HCT116 (cell line): ENCODE data around the gene PPP2R3C. TPM values are rescaled to one million over a fixed set of nuclear protein-coding genes. Genes with fewer than 3 reads are reported as not detected.

Source experiments
- ATAC-seq: fragments of 200-7000 bp; cut with Tn5 transposase; 2 replicates; pipeline ENCODE4 v1.9.1; 2020; ENCODE audit warnings: mild to moderate bottlenecking, moderate library complexity
- BruUV-seq: library from RNA; stranded (reverse); fragments of 400-500 nt; replicated peaks from 2 replicates; lab custom pipeline; 2021; lab: Mats Ljungman, UMichigan
- CTCF ChIA-PET: fragments of 300-600 bp; sonication (Branson Sonifier 250); formaldehyde crosslinking; loops from one replicate; lab custom pipeline; 2021; ENCODE audit warnings: antibody characterized with exemption; lab: Charles Lee
- POLR2A ChIA-PET: fragments of 300-600, 350-600 bp; sonication (Branson Sonifier 250); formaldehyde crosslinking; loops from one replicate; lab custom pipeline; 2021; ENCODE audit warnings: antibody characterized with exemption; lab: Charles Lee
- RAD21 ChIA-PET, 2 experiments: fragments of 300-600 bp; sonication (Branson Sonifier 250); formaldehyde crosslinking; loops; one replicate each; lab custom pipeline; 2023; ENCODE audit warnings: low total read pairs in 2 of 2; ENCODE audit not compliant: uncharacterized antibody in 2 of 2, unreplicated experiment in 2 of 2, low non-redundant PET in 1 of 2; lab: Charles Lee
- DNase-seq: peaks from one replicate; pipeline ENCODE4 v3.0.0-alpha.2; 2010; ENCODE audit warnings: low read depth, low spot score
- H2AFZ ChIP-seq: fragments of 200-600 bp; shearing (Covaris generic), sonication (generic); 2 replicates; pipeline ENCODE4 v1.6.1; 2017; ENCODE audit warnings: low read depth, mixed run types, mixed read lengths, antibody characterized with exemption, low read length; ENCODE audit not compliant: poor library complexity, severe bottlenecking
- H3K27ac ChIP-seq: 2 replicates; pipeline ENCODE4 v1.5.1; 2012; ENCODE audit warnings: low read depth, low read length
- H3K27me3 ChIP-seq: fragments of 200-600 bp; sonication (generic); 2 replicates; pipeline ENCODE4 v1.6.1; 2016; ENCODE audit warnings: mixed run types, low read length, mixed read lengths; ENCODE audit not compliant: insufficient read depth
- H3K36me3 ChIP-seq, 2 experiments: fragments of 200-500 bp in 1 of 2; fragments of 200-600 bp in 1 of 2; sonication (Bioruptor generic) in 1 of 2; sonication (generic) in 1 of 2; 2 replicates each; pipeline versions ENCODE4 v1.5.1 to v1.6.1; 2014 to 2016; ENCODE audit warnings: low read length in 2 of 2, inconsistent platforms in 1 of 2, mixed read lengths in 1 of 2, mixed run types in 1 of 2; ENCODE audit not compliant: insufficient read depth in 2 of 2, control insufficient read depth in 1 of 2
- H3K4me1 ChIP-seq, 2 experiments: fragments of 200-600 bp in 1 of 2; sonication (generic) in 1 of 2; 2 replicates each; pipeline versions ENCODE4 v1.5.1 to v1.6.1; 2012 to 2017; ENCODE audit warnings: low read length in 2 of 2, inconsistent platforms in 1 of 2, mild to moderate bottlenecking in 1 of 2, mixed read lengths in 1 of 2, mixed run types in 1 of 2, moderate library complexity in 1 of 2; ENCODE audit not compliant: insufficient read depth in 2 of 2, control insufficient read depth in 1 of 2
- H3K4me2 ChIP-seq: fragments of 200-600 bp; sonication (generic); 2 replicates; pipeline ENCODE4 v1.6.1; 2017; ENCODE audit warnings: mixed run types, low read length, mixed read lengths
- H3K4me3 ChIP-seq, 2 experiments: fragments of 200-600 bp in 1 of 2; sonication (generic) in 1 of 2; replicated peaks in 1 of 2; 2 replicates each; pipeline ENCODE4 v1.5.1; 2011 to 2016; ENCODE audit warnings: low read length in 2 of 2, control low read depth in 1 of 2, low read depth in 1 of 2, mild to moderate bottlenecking in 1 of 2, mixed read lengths in 1 of 2, mixed run types in 1 of 2
- H3K79me2 ChIP-seq: fragments of 200-600 bp; sonication (generic); 2 replicates; pipeline ENCODE4 v1.6.1; 2017; ENCODE audit warnings: mild to moderate bottlenecking, mixed run types, low read length, moderate library complexity, mixed read lengths; ENCODE audit not compliant: insufficient read depth
- H3K9ac ChIP-seq: fragments of 200-600 bp; sonication (generic); 2 replicates; pipeline ENCODE4 v1.6.1; 2016; ENCODE audit warnings: low read length, mixed read lengths
- H3K9me2 ChIP-seq: fragments of 200-600 bp; sonication (generic), shearing (Covaris generic); 2 replicates; pipeline ENCODE4 v1.6.1; 2017; ENCODE audit warnings: mixed run types, mild to moderate bottlenecking, moderate library complexity; ENCODE audit not compliant: insufficient read depth
- H3K9me3 ChIP-seq, 2 experiments: fragments of 200-500 bp in 1 of 2; fragments of 200-600 bp in 1 of 2; sonication (Bioruptor generic) in 1 of 2; sonication (generic) in 1 of 2; 2 replicates each; pipeline ENCODE4 v1.6.1; 2014 to 2017; ENCODE audit warnings: low read length in 2 of 2, mixed read lengths in 2 of 2, inconsistent platforms in 1 of 2, low read depth in 1 of 2, mild to moderate bottlenecking in 1 of 2, mixed run types in 1 of 2, moderate library complexity in 1 of 2; ENCODE audit not compliant: control insufficient read depth in 1 of 2, insufficient read depth in 1 of 2
- H4K20me1 ChIP-seq: fragments of 200-600 bp; sonication (generic), shearing (Covaris generic); 2 replicates; pipeline ENCODE4 v1.6.1; 2017; ENCODE audit warnings: mixed run types, mild to moderate bottlenecking, moderate library complexity; ENCODE audit not compliant: insufficient read depth
- ATF3 ChIP-seq: IDR thresholded peaks from 2 replicates; pipeline ENCODE4 v1.6.1; 2012
- CEBPB ChIP-seq: IDR thresholded peaks from 2 replicates; pipeline ENCODE4 v1.6.1; 2012; ENCODE audit warnings: low read depth
- RAD21 ChIP-seq: IDR thresholded peaks from 2 replicates; pipeline ENCODE4 v1.6.1; 2012; ENCODE audit warnings: low read depth, mild to moderate bottlenecking
- ZBTB33 ChIP-seq: IDR thresholded peaks from 2 replicates; pipeline ENCODE4 v1.6.1; 2011; ENCODE audit warnings: mild to moderate bottlenecking, low read length, moderate library complexity; ENCODE audit not compliant: insufficient replicate concordance; ENCODE audit errors: extremely low read depth
- ZNF274 ChIP-seq: fragments of 200-500 bp; sonication (Bioruptor generic); IDR thresholded peaks from 2 replicates; pipeline ENCODE4 v1.6.1; 2014; ENCODE audit warnings: mild to moderate bottlenecking, low read depth, low read length, inconsistent platforms
- intact Hi-C: fragments of 100-400 bp; cut with micrococcal nuclease; formaldehyde crosslinking; loops from 2 replicates; pipeline ENCODE4 v1.10.0; 2022
- total RNA-seq: library from RNA; stranded (reverse); gene quantifications from one replicate; pipeline ENCODE4 v1.2.1, GENCODE V29; 2021; ENCODE audit not compliant: unreplicated experiment
- TF ChIP-seq, protein P1 (sequence below): IDR thresholded peaks from 2 replicates; pipeline ENCODE4 v1.6.1; 2012

The PPP2R3C gene
- total RNA-seq, 1 experiment from 2014 or later: 14.1 TPM

DNA sequence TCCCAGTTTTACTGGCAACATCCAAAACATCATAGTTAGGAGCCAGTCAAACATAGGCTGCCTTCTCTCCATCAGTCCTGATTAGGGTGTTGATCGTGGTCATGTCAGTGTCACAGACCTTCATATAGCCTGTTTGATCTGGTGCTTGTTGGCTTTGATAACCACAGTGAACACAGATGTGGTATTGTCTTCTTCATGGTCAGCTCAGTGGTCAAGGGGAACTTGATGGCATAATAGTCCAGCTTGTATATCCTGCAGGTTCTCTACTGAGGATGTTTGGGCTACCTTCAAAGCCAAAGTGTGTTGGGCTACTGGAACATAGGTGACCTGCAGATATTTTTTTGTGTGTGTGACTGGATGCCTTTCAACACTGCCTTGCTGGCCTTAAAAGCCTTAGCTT is 22.2 kb upstream of the PPP2R3C start:
- Histone ChIP-seq H4K20me1 (no peaks in the 10 kb centered on the region; the same call in 1 of the 2 replicates), H2AFZ (no peak overlapping the region), H3K27ac (no peak overlapping the region), H3K79me2 (peaks cover 8% of the 10 kb centered on the region; the same call in 1 of the 2 replicates), H3K4me1 (no peaks in the 10 kb centered on the region), H3K4me3 (no peak overlapping the region), H3K27me3 (no peaks in the 10 kb centered on the region), H3K9me2 (no peaks in the 10 kb centered on the region), H3K36me3 (no peaks in the 10 kb centered on the region), H3K4me2 (no peak overlapping the region), H3K9me3 (no peaks in the 10 kb centered on the region), H3K9ac (no peak overlapping the region)
- BruUV-seq: no TSS peak
- DNase-seq (no peak), ATAC-seq (no peak)
- ChIA-PET RAD21 (no interaction called here), CTCF (no interaction called here), POLR2A (no interaction called here)
- TF ChIP-seq ZBTB33 (no peak), ATF3 (no peak), RAD21 (no peak), ZNF274 (no peak), CEBPB (no peak)
- TF ChIP-seq, protein P1, sequence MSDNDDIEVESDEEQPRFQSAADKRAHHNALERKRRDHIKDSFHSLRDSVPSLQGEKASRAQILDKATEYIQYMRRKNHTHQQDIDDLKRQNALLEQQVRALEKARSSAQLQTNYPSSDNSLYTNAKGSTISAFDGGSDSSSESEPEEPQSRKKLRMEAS: no peak
- intact Hi-C loops: loop anchor here (5.0 kb wide), 1 partner anchor 543 kb away; no protein-coding TSS in a partner anchor
